IPS DF 4.7 (cell line): ENCODE data around the gene CD37.
"Not testable (repeated sequence)": the region's sequence is repeated elsewhere in the genome, so short reads cannot be mapped to it uniquely, and the experiment has no call there.

Experiments
- DNase-seq: peaks from one replicate; pipeline ENCODE4 v3.0.0-alpha.2; 2013; ENCODE audit warnings: low spot score; ENCODE audit errors: extremely low read depth

CD37 gene

GRCh38 chr19:49328741-49329140 is 6.5 kb upstream of the CD37 start:
- no peak for DNase-seq

- not testable (repeated sequence) for DNase-seq
Observed at GRCh38 chr19:49331187-49331586, 4.0 kb upstream of the CD37 start.

GRCh38 chr19:49331616-49332055 is 3.6 kb upstream of the CD37 start:
- DNase-seq: no peak

- DNase-seq: not testable (repeated sequence)
Observed at GRCh38 chr19:49332691-49333417, 2.4 kb upstream of the CD37 start.

- no peak for DNase-seq
Observed at GRCh38 chr19:49333418-49333805, 1.8 kb upstream of the CD37 start.

- DNase-seq: no peak
Observed at GRCh38 chr19:49333811-49334288, 1.4 kb upstream of the CD37 start.

- no peak for DNase-seq
Observed at GRCh38 chr19:49335784-49336481, 727 bp downstream of the CD37 start.

- no peak for DNase-seq
Observed at GRCh38 chr19:49336482-49337266, 1.5 kb downstream of the CD37 start.

GRCh38 chr19:49337267-49338022 is 2.2 kb downstream of the CD37 start:
- no peak for DNase-seq

GRCh38 chr19:49338023-49338677 is 2.9 kb downstream of the CD37 start:
- no peak for DNase-seq

GRCh38 chr19:49338691-49339300 is 3.6 kb downstream of the CD37 start:
- DNase-seq: no peak

GRCh38 chr19:49339301-49340068 is 4.3 kb downstream of the CD37 start:
- DNase-seq: no peak

GRCh38 chr19:49340069-49340864 is 5.1 kb downstream of the CD37 start:
- DNase-seq: no peak

GRCh38 chr19:49340865-49341718 is 5.9 kb downstream of the CD37 start:
- no peak for DNase-seq

- DNase-seq: no peak
Observed at GRCh38 chr19:49342291-49342721, 7.1 kb downstream of the CD37 start.

GRCh38 chr19:49343123-49343522 is 7.9 kb downstream of the CD37 start:
- no peak for DNase-seq

- DNase-seq: no peak
Observed at GRCh38 chr19:49344505-49345423, 9.6 kb downstream of the CD37 start.
